GM12891 (cell line): ENCODE results near the gene TFCP2L1.

Experiments used
- PAX5 ChIP-seq: IDR thresholded peaks from 2 replicates; pipeline ENCODE4 v1.6.1; 2011; ENCODE audit warnings: low read length, moderate library complexity, mild to moderate bottlenecking; ENCODE audit not compliant: insufficient read depth, severe bottlenecking
- POLR2A ChIP-seq: IDR thresholded peaks from 2 replicates; pipeline ENCODE4 v1.6.1; 2011; ENCODE audit warnings: low read depth, low read length, control low read depth
- POLR2AphosphoS5 ChIP-seq: IDR thresholded peaks from 2 replicates; pipeline ENCODE4 v1.6.1; 2011; ENCODE audit warnings: low read depth, low read length, control low read depth

DNA sequence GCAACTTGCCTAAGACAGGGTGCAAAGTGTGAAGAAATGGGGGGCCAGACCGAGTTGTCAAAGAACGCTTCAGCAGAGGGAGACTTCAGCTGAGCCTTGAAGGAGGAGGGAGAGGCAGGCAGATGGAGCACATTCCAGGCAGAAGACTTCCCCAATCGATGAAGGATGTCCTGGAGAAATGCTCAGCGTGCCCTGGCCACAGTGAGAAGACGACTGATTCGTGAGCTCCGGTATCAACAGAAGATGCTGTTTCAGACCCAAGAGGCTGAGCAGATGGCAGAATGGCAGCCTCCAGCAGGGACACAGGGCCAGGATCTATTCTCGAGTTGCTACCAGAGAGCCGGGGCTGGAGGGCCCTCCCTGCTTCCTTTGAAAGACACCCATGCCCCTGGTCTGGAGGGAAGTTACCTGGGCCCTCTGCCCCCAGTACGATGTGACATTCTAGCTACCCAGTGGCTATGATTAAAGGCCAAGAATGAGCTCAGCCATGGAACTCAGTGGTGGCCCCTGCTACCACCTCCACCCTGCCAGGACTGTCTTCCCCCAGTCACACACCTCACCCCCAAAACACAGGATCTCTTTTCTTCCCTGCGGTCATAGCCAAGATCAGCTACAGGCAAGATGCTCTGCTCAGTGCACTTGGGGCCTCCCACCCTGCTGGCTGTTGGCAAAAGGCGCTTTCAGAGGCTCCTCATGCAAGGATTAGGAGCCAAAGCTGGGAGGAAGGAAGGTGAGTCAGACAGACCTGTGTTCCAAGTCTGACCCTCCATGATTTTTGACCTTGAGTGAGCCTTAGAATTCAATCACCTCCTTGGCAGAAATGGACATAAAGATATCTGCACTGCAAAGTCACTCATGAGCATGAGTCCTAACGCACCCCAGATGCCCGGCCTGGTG, 84.3 kb downstream of the TFCP2L1 start:
- no peak for TF ChIP-seq POLR2AphosphoS5
- no peak for TF ChIP-seq POLR2A
- no peak for TF ChIP-seq PAX5
